ENCODE data around the gene LBX1. TPM values are rescaled to one million over a fixed set of nuclear protein-coding genes. Genes with fewer than 3 reads are reported as not detected.

LBX1 gene
- total RNA-seq, 1 experiment from 2014 or later, result not detected

DNA sequence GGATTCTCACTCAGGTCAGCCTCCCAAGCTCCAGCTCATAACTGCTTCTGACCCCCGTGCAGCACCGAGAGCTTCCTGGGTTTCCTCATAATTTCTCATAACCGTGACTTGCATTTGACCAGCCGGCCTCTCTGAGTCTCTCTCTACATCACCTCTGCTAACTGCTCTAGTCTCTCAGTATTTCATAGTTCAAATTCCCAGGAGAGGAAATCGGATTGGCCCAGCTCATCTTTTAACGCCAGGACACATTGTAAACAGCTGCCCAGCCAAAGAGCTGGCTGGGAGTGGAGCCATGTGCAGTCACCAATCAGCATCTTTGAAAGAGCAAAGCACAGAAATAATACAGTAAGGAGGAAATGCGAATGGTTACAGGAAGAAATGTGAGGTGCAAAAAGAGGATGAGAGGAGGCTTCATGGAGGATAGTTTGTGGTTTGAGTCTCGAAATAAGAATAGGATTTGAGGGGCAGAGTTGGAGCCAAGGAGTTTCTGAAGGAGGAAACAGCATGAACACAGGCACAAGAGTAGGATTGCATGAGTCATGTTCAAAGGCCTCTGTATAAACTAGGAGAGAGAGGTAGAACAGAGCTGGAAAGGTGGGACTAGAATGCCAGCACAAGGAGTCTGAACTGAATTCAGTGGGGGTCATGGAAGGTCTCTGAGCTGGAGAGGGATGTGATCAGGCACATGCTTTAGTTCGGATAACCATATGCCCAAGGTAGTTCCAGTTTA, 15.2 kb upstream of the LBX1 start:
- Histone ChIP-seq H3K27ac (ENCODE audit: low read depth, low read length) (no peak overlapping the region), H3K4me2 (ENCODE audit: low read length) (peak overlapping the region; percentile 56), H4K20me1 (ENCODE audit: insufficient read depth) (no peaks in the 10 kb centered on the region), H3K79me2 (ENCODE audit: insufficient read depth, low read length) (no peaks in the 10 kb centered on the region), H3K9me3 (ENCODE audit: control insufficient read depth in 1 of 2, insufficient read depth in 1 of 2, low read depth in 1 of 2, low read length in 2 of 2) (no peaks in the 10 kb centered on the region), H3K9ac (ENCODE audit: low read length) (no peak overlapping the region), H3K4me1 (ENCODE audit: control insufficient read depth in 1 of 2, insufficient read depth in 2 of 2, low read length in 2 of 2) (peaks cover 0 to 12% of the 10 kb centered on the region in 2 experiments; a peak in 2 of 4 replicates), H3K27me3 (ENCODE audit: insufficient read depth, low read length) (peaks cover 3% of the 10 kb centered on the region; the same call in 1 of the 2 replicates), H3K36me3 (ENCODE audit: control insufficient read depth in 1 of 2, insufficient read depth in 2 of 2, low read length in 2 of 2) (no peaks in the 10 kb centered on the region), H3K9me2 (ENCODE audit: insufficient read depth) (no peaks in the 10 kb centered on the region), H2AFZ (ENCODE audit: low read depth, low read length, poor library complexity, severe bottlenecking) (peak overlapping the region; percentile 93), H3K4me3 (replicated peaks in 1 of 2; ENCODE audit: low read depth in 1 of 2, low read length in 2 of 2) (no peak overlapping the region)
- peak; percentile 35 for TF ChIP-seq FOSL1 (IDR thresholded peaks at IDR 0.05; ENCODE audit: low read depth)
- TF ChIP-seq EZH2 (IDR thresholded peaks at IDR 0.05), result no peak
- POLR2A ChIA-PET, result interaction anchor here (0.6 kb wide), 1 partner anchor 183 kb away, joined by 3 read pairs; no protein-coding TSS in a partner anchor
- no TSS peak for BruUV-seq (replicated peaks)
- CTCF ChIA-PET, result interaction anchor here (0.5 to 1.7 kb wide), 4 partner anchors 8 to 326 kb away, joined by 3 to 7 read pairs (median 4); no protein-coding TSS in a partner anchor
- RAD21 ChIA-PET (ENCODE audit: low non-redundant PET in 1 of 2, low total read pairs in 2 of 2, uncharacterized antibody in 2 of 2, unreplicated experiment in 2 of 2), result no interaction called here
- ATAC-seq (peak; percentile 76), DNase-seq (ENCODE audit: low read depth, low spot score) (peak; percentile 26)
- intact Hi-C loops (cut with micrococcal nuclease), result no loop called here

DNA sequence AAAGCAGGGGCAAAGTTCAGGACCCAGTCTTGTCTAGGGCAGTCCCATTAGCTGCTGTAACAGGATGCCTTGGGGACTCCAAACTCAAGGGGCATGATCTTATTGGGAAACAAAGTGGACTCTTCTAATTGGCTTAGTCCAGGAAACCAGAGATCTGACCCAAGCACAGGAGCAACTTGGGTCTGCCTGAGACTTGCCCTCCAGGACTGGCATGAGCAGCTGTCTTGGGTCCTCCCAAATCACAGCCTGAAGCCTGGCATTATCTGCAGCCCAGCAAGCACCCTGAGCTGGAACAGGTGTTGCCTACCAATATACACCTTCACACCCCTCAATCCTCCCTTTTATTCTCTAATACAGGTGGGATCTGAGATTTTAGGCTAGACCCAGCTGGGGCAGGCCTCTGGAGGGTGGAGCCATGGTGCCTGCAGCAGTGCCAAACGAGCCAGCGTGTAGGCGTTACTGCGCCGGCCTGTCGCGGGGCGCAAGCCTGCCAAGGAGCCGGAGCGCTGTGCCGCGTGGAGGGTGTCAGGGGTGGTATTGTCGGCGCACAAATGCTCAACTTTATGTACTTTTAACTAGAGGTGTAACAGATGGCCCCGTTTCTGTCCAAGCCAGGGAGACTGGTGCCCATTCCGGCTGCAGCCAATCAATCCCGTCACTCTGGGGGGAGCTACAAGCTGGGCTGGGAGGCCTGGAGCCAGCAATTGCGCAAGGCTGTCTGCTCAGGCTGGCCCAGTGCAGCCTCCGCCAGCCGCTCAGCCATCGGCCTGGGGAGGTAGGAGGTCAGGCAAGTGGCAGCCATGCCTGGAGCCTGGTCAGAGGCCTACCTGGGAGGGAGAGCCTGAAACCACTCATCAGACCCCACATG, 12.8 kb upstream of the LBX1 start:
- no peak for DNase-seq (ENCODE audit: low read depth, low spot score)
- Histone ChIP-seq H3K4me3 (replicated peaks in 1 of 2; ENCODE audit: low read depth in 1 of 2, low read length in 2 of 2) (no peak overlapping the region), H3K4me1 (ENCODE audit: control insufficient read depth in 1 of 2, insufficient read depth in 2 of 2, low read length in 2 of 2) (peaks cover 0 to 19% of the 10 kb centered on the region in 2 experiments; a peak in 2 of 4 replicates), H4K20me1 (ENCODE audit: insufficient read depth) (no peaks in the 10 kb centered on the region), H3K9me3 (ENCODE audit: control insufficient read depth in 1 of 2, insufficient read depth in 1 of 2, low read depth in 1 of 2, low read length in 2 of 2) (no peaks in the 10 kb centered on the region), H3K9me2 (ENCODE audit: insufficient read depth) (no peaks in the 10 kb centered on the region), H3K79me2 (ENCODE audit: insufficient read depth, low read length) (no peaks in the 10 kb centered on the region), H2AFZ (ENCODE audit: low read depth, low read length, poor library complexity, severe bottlenecking) (no peak overlapping the region), H3K9ac (ENCODE audit: low read length) (no peak overlapping the region), H3K4me2 (ENCODE audit: low read length) (no peak overlapping the region), H3K36me3 (ENCODE audit: control insufficient read depth in 1 of 2, insufficient read depth in 2 of 2, low read length in 2 of 2) (no peaks in the 10 kb centered on the region), H3K27ac (ENCODE audit: low read depth, low read length) (no peak overlapping the region), H3K27me3 (ENCODE audit: insufficient read depth, low read length) (no peaks in the 10 kb centered on the region)
- no peak for ATAC-seq
- BruUV-seq (replicated peaks), result no TSS peak
- CTCF ChIA-PET, result interaction anchor here (1.1 kb wide), 1 partner anchor 28 kb away, joined by 3 read pairs; no protein-coding TSS in a partner anchor
- TF ChIP-seq SIN3A (IDR thresholded peaks at IDR 0.05; ENCODE audit: low read depth), result no peak
- POLR2A ChIA-PET, result no interaction called here
- RAD21 ChIA-PET (ENCODE audit: low non-redundant PET in 1 of 2, low total read pairs in 2 of 2, uncharacterized antibody in 2 of 2, unreplicated experiment in 2 of 2), result no interaction called here
- intact Hi-C loops (cut with micrococcal nuclease), result no loop called here
